ENCODE results near the gene UBA1. TPM values are rescaled to one million over a fixed set of nuclear protein-coding genes. Genes with fewer than 3 reads are reported as not detected.

The UBA1 gene
- total RNA-seq, 1 donor from 2014 or later: 538 TPM

GRCh38 chrX:47239199-47239598, 45.6 kb downstream of the UBA1 start:
- no peak overlapping the region for H3K4me3 Mint-ChIP-seq (ENCODE audit: low read depth)
- H3K36me3 Mint-ChIP-seq (ENCODE audit: insufficient read depth): peaks cover 33% of the 10 kb centered on the region
- H3K27me3 Mint-ChIP-seq: no peaks in the 10 kb centered on the region
- DNase-seq (ENCODE audit: low spot score, unreplicated experiment): no peak
- no peak overlapping the region for H3K27ac Mint-ChIP-seq
- H3K4me1 Mint-ChIP-seq (ENCODE audit: low read depth): peaks cover 22% of the 10 kb centered on the region
- no peaks in the 10 kb centered on the region for H3K9me3 Mint-ChIP-seq (ENCODE audit: low read depth)
- no peak for TF ChIP-seq CTCF (IDR thresholded peaks at IDR 0.05; ENCODE audit: unreplicated experiment)

- Mint-ChIP-seq H3K27me3 (no peaks in the 10 kb centered on the region), H3K36me3 (ENCODE audit: insufficient read depth) (peaks cover 38% of the 10 kb centered on the region), H3K4me3 (ENCODE audit: low read depth) (no peak overlapping the region), H3K9me3 (ENCODE audit: low read depth) (no peaks in the 10 kb centered on the region), H3K27ac (no peak overlapping the region), H3K4me1 (ENCODE audit: low read depth) (peaks cover 22% of the 10 kb centered on the region)
- DNase-seq (ENCODE audit: low spot score, unreplicated experiment): no peak
- TF ChIP-seq CTCF (IDR thresholded peaks at IDR 0.05; ENCODE audit: unreplicated experiment): no peak
Measured at GRCh38 chrX:47239898-47240545, 46.4 kb downstream of the UBA1 start.

- no peaks in the 10 kb centered on the region for H3K27me3 Mint-ChIP-seq
- no peak for TF ChIP-seq CTCF (IDR thresholded peaks at IDR 0.05; ENCODE audit: unreplicated experiment)
- no peaks in the 10 kb centered on the region for H3K9me3 Mint-ChIP-seq (ENCODE audit: low read depth)
- no peak overlapping the region for H3K4me3 Mint-ChIP-seq (ENCODE audit: low read depth)
- H3K4me1 Mint-ChIP-seq (ENCODE audit: low read depth): peaks cover 17% of the 10 kb centered on the region
- peaks cover 40% of the 10 kb centered on the region for H3K36me3 Mint-ChIP-seq (ENCODE audit: insufficient read depth)
- H3K27ac Mint-ChIP-seq: no peak overlapping the region
- DNase-seq (ENCODE audit: low spot score, unreplicated experiment): no peak
Measured at GRCh38 chrX:47240619-47241018, 47.0 kb downstream of the UBA1 start.

- peaks cover 12% of the 10 kb centered on the region for H3K4me1 Mint-ChIP-seq (ENCODE audit: low read depth)
- H3K27ac Mint-ChIP-seq: no peak overlapping the region
- peaks cover 48% of the 10 kb centered on the region for H3K36me3 Mint-ChIP-seq (ENCODE audit: insufficient read depth)
- H3K4me3 Mint-ChIP-seq (ENCODE audit: low read depth): no peak overlapping the region
- no peaks in the 10 kb centered on the region for H3K9me3 Mint-ChIP-seq (ENCODE audit: low read depth)
- DNase-seq (ENCODE audit: low spot score, unreplicated experiment): no peak
- H3K27me3 Mint-ChIP-seq: no peaks in the 10 kb centered on the region
- TF ChIP-seq CTCF (IDR thresholded peaks at IDR 0.05; ENCODE audit: unreplicated experiment): no peak
Measured at GRCh38 chrX:47241201-47242011, 47.8 kb downstream of the UBA1 start.

- peaks cover 5% of the 10 kb centered on the region for H3K4me1 Mint-ChIP-seq (ENCODE audit: low read depth)
Measured at GRCh38 chrX:47242321-47242720, 48.7 kb downstream of the UBA1 start.

More at GRCh38 chrX:47242321-47242720, 48.7 kb downstream of the UBA1 start:
- no peak overlapping the region for H3K4me3 Mint-ChIP-seq (ENCODE audit: low read depth)
- no peaks in the 10 kb centered on the region for H3K27me3 Mint-ChIP-seq
- TF ChIP-seq CTCF (IDR thresholded peaks at IDR 0.05; ENCODE audit: unreplicated experiment): no peak
- H3K36me3 Mint-ChIP-seq (ENCODE audit: insufficient read depth): peaks cover 49% of the 10 kb centered on the region
- DNase-seq (ENCODE audit: low spot score, unreplicated experiment): no peak
- H3K9me3 Mint-ChIP-seq (ENCODE audit: low read depth): no peaks in the 10 kb centered on the region
- no peak overlapping the region for H3K27ac Mint-ChIP-seq
